GM10266 (cell line): ENCODE data around the gene SYAP1.
"Not testable (repeated sequence)": the region's sequence is repeated elsewhere in the genome, so short reads cannot be mapped to it uniquely, and the experiment has no call there.

Source experiments
- DNase-seq: peaks from one replicate; pipeline ENCODE4 v3.0.0; 2012; ENCODE audit errors: extremely low spot score
- CTCF ChIP-seq: IDR thresholded peaks from 2 replicates; pipeline ENCODE4 v1.5.1; 2012; ENCODE audit warnings: mild to moderate bottlenecking, low read depth; ENCODE audit not compliant: control insufficient read depth, insufficient read depth; ENCODE audit errors: missing control alignments

The SYAP1 gene

GRCh38 chrX:16770970-16771482, 51.6 kb downstream of the SYAP1 start:
- DNase-seq, result no peak
- no peak for TF ChIP-seq CTCF

- no peak for TF ChIP-seq CTCF
- DNase-seq, result no peak
Observed at GRCh38 chrX:16771483-16772398, 52.3 kb downstream of the SYAP1 start.

GRCh38 chrX:16772460-16772859, 53.0 kb downstream of the SYAP1 start:
- DNase-seq, result no peak
- no peak for TF ChIP-seq CTCF

GRCh38 chrX:16774746-16775145, 55.3 kb downstream of the SYAP1 start:
- no peak for DNase-seq
- no peak for TF ChIP-seq CTCF

- TF ChIP-seq CTCF, result no peak
- no peak for DNase-seq
Observed at GRCh38 chrX:16778545-16778944, 59.1 kb downstream of the SYAP1 start.

- no peak for DNase-seq
- no peak for TF ChIP-seq CTCF
Observed at GRCh38 chrX:16778993-16779392, 59.6 kb downstream of the SYAP1 start.

GRCh38 chrX:16779815-16780214, 60.4 kb downstream of the SYAP1 start:
- not testable (repeated sequence) for DNase-seq
